Measurements from ENCODE around the gene SRRM4.

Gene SRRM4

GRCh38 chr12:119171691-119172425 is 190.5 kb downstream of the SRRM4 start:
- no peak for DNase-seq

- no peak for DNase-seq
Measured at GRCh38 chr12:119175081-119175480, 193.7 kb downstream of the SRRM4 start.

GRCh38 chr12:119176267-119177055 is 195.1 kb downstream of the SRRM4 start:
- DNase-seq: peak in 1 of 2 experiments; percentile 4

- DNase-seq: no peak
Measured at GRCh38 chr12:119177056-119177325, 195.7 kb downstream of the SRRM4 start.

- no peak for DNase-seq
Measured at GRCh38 chr12:119177724-119178380, 196.5 kb downstream of the SRRM4 start.

GRCh38 chr12:119178544-119179334 is 197.4 kb downstream of the SRRM4 start, which contains the start of gene HSPB8:
TSS of gene HSPB8 (plus strand) at chr12:119178931. CDS start at chr12:119179313, 382 bp downstream.
- DNase-seq: peak in 1 of 2 experiments; percentile 40

GRCh38 chr12:119179335-119180021 is 198.1 kb downstream of the SRRM4 start:
- DNase-seq: no peak

- no peak for DNase-seq
Measured at GRCh38 chr12:119180380-119181040, 199.2 kb downstream of the SRRM4 start.

- no peak for DNase-seq
Measured at GRCh38 chr12:119181202-119181601, 199.9 kb downstream of the SRRM4 start.

GRCh38 chr12:119181944-119182343 is 200.6 kb downstream of the SRRM4 start:
- DNase-seq: no peak

GRCh38 chr12:119182701-119183493 is 201.6 kb downstream of the SRRM4 start:
- DNase-seq: no peak

GRCh38 chr12:119183942-119184695 is 202.8 kb downstream of the SRRM4 start:
- DNase-seq: no peak

- DNase-seq: no peak
Measured at GRCh38 chr12:119195256-119195655, 213.9 kb downstream of the SRRM4 start.

- no peak for DNase-seq
Measured at GRCh38 chr12:119198440-119198839, 217.1 kb downstream of the SRRM4 start.

- DNase-seq: no peak
Measured at GRCh38 chr12:119200601-119201000, 219.3 kb downstream of the SRRM4 start.

GRCh38 chr12:119201789-119202543 is 220.6 kb downstream of the SRRM4 start:
- DNase-seq: peak; percentile 46 to 86

- DNase-seq: no peak
Measured at GRCh38 chr12:119202544-119202943, 221.2 kb downstream of the SRRM4 start.

GRCh38 chr12:119204131-119204530 is 222.8 kb downstream of the SRRM4 start:
- no peak for DNase-seq

GRCh38 chr12:119204671-119205285 is 223.4 kb downstream of the SRRM4 start:
- DNase-seq: no peak
